CD4-positive, alpha-beta T cell (primary cell): ENCODE results near the gene RGS17. TPM values are rescaled to one million over a fixed set of nuclear protein-coding genes. Genes with fewer than 3 reads are reported as not detected.

Source experiments
- ATAC-seq: fragments of 200-7000 bp; cut with Tn5 transposase; one replicate; pipeline ENCODE4 v1.10.0; 2022; ENCODE audit warnings: mild to moderate bottlenecking; ENCODE audit not compliant: poor library complexity
- CTCF ChIA-PET: fragments of 350-600 bp; sonication (Branson Sonifier 250); formaldehyde crosslinking; loops from one replicate; lab custom pipeline; 2021; ENCODE audit warnings: antibody characterized with exemption, inconsistent platforms; lab: Charles Lee
- POLR2A ChIA-PET: fragments of 350-600 bp; sonication (Branson Sonifier 250); formaldehyde crosslinking; loops from one replicate; lab custom pipeline; 2021; ENCODE audit warnings: antibody characterized with exemption, inconsistent platforms; lab: Charles Lee
- DNase-seq, 14 experiments: peaks; one replicate each; pipeline ENCODE4 v3.0.0-alpha.2; 2013 to 2020; ENCODE audit warnings: mixed read lengths in 2 of 14
- H3K27ac ChIP-seq, 2 donors: one replicate each; pipeline versions ENCODE4 v1.5.1 to v1.7.0; 2013; ENCODE audit warnings: low read length in 2 of 2, low read depth in 1 of 2, mild to moderate bottlenecking in 1 of 2
- H3K27me3 ChIP-seq, 2 experiments: 1 replicate in 1 of 2; 2 replicates in 1 of 2; pipeline versions ENCODE4 v1.6.1 to v1.7.0; 2013; ENCODE audit warnings: low read length in 2 of 2, control low read depth in 1 of 2, mild to moderate bottlenecking in 1 of 2, moderate library complexity in 1 of 2; ENCODE audit not compliant: insufficient read depth in 2 of 2, control insufficient read depth in 1 of 2
- H3K36me3 ChIP-seq: one replicate; pipeline ENCODE4 v1.6.1; 2013; ENCODE audit warnings: low read length, control low read depth; ENCODE audit not compliant: insufficient read depth
- H3K4me1 ChIP-seq: one replicate; pipeline ENCODE4 v1.6.1; 2013; ENCODE audit warnings: low read length, control low read depth; ENCODE audit not compliant: insufficient read depth
- H3K4me3 ChIP-seq: one replicate; pipeline ENCODE4 v1.5.1; 2013; ENCODE audit warnings: mild to moderate bottlenecking, low read length, moderate library complexity
- H3K9me3 ChIP-seq, 2 experiments: 1 replicate in 1 of 2; 2 replicates in 1 of 2; pipeline versions ENCODE4 v1.6.1 to v1.7.0; 2013; ENCODE audit warnings: low read length in 2 of 2, mild to moderate bottlenecking in 2 of 2, control low read depth in 1 of 2, moderate library complexity in 1 of 2; ENCODE audit not compliant: control insufficient read depth in 1 of 2, insufficient read depth in 1 of 2
- H3K27ac Mint-ChIP-seq: one replicate; pipeline ENCODE4 v1.8.0; 2020; ENCODE audit warnings: mixed read lengths
- H3K27me3 Mint-ChIP-seq: one replicate; pipeline ENCODE4 v1.8.0; 2021; ENCODE audit warnings: mixed read lengths
- H3K36me3 Mint-ChIP-seq: one replicate; pipeline ENCODE4 v1.8.0; 2021; ENCODE audit warnings: low read depth, mixed read lengths
- H3K4me1 Mint-ChIP-seq: one replicate; pipeline ENCODE4 v1.8.0; 2021; ENCODE audit warnings: low read depth, mixed read lengths
- H3K4me3 Mint-ChIP-seq: one replicate; pipeline ENCODE4 v1.8.0; 2020; ENCODE audit warnings: mild to moderate bottlenecking, mixed read lengths
- H3K9me3 Mint-ChIP-seq: one replicate; pipeline ENCODE4 v1.8.0; 2020; ENCODE audit warnings: mixed read lengths
- intact Hi-C, 2 experiments: fragments of 100-400 bp; cut with DNase I in 1 of 2; cut with micrococcal nuclease in 1 of 2; formaldehyde crosslinking; loops; one replicate each; pipeline versions ENCODE4 v1.15.1 to v1.9.0; 2023 to 2025; cut with DNase I, micrococcal nuclease
- total RNA-seq, 174 experiments: library from RNA in 2 of 174; stranded (reverse) in 2 of 174; gene quantifications; one replicate each; pipeline ENCODE4 v1.2.3 and lab custom pipeline; 2021 to 2026
- TF ChIP-seq, protein P1 (sequence below): fragments of 200-600 bp; IDR thresholded peaks from one replicate; pipeline ENCODE4 v1.8.0; 2022; ENCODE audit warnings: antibody characterized with exemption, mild to moderate bottlenecking

RGS17 gene
- total RNA-seq, 2 experiments from 2014 or later = not detected

DNA sequence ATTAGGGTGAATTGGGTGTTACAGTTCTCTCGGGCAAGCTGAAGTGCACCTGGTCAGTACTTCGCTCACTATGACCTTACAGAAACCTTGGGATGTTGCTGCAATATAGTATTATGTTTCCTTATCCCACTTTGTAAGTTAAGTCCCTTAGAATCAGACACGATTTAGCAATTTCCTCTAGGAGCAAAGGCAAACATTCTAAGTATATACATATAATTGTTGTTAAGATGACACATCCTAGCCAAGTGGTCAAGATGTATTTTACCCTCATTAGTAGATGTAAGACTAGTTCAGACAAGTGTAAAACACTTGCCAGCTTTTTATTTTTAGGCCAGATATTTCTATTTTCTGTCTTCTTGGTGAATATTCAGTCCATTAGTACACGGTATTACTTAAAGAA is 31.1 kb upstream of the RGS17 start:
- no peak overlapping the region for H3K4me3 Mint-ChIP-seq
- TF ChIP-seq, protein P1, sequence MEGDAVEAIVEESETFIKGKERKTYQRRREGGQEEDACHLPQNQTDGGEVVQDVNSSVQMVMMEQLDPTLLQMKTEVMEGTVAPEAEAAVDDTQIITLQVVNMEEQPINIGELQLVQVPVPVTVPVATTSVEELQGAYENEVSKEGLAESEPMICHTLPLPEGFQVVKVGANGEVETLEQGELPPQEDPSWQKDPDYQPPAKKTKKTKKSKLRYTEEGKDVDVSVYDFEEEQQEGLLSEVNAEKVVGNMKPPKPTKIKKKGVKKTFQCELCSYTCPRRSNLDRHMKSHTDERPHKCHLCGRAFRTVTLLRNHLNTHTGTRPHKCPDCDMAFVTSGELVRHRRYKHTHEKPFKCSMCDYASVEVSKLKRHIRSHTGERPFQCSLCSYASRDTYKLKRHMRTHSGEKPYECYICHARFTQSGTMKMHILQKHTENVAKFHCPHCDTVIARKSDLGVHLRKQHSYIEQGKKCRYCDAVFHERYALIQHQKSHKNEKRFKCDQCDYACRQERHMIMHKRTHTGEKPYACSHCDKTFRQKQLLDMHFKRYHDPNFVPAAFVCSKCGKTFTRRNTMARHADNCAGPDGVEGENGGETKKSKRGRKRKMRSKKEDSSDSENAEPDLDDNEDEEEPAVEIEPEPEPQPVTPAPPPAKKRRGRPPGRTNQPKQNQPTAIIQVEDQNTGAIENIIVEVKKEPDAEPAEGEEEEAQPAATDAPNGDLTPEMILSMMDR = no peak
- CTCF ChIA-PET = no interaction called here
- H3K27me3 Mint-ChIP-seq = peaks cover 28% of the 10 kb centered on the region
- H3K27ac ChIP-seq = no peak overlapping the region
- no peaks in the 10 kb centered on the region for H3K4me1 ChIP-seq
- no peaks in the 10 kb centered on the region for H3K36me3 ChIP-seq
- no peaks in the 10 kb centered on the region for H3K9me3 ChIP-seq
- no peak for ATAC-seq
- no peaks in the 10 kb centered on the region for H3K4me1 Mint-ChIP-seq
- intact Hi-C loops = no loop called here
- H3K27ac Mint-ChIP-seq = no peak overlapping the region
- no peak for DNase-seq
- H3K4me3 ChIP-seq = no peak overlapping the region
- POLR2A ChIA-PET = no interaction called here
- no peaks in the 10 kb centered on the region for H3K36me3 Mint-ChIP-seq
- H3K27me3 ChIP-seq = no peaks in the 10 kb centered on the region
- no peaks in the 10 kb centered on the region for H3K9me3 Mint-ChIP-seq

DNA sequence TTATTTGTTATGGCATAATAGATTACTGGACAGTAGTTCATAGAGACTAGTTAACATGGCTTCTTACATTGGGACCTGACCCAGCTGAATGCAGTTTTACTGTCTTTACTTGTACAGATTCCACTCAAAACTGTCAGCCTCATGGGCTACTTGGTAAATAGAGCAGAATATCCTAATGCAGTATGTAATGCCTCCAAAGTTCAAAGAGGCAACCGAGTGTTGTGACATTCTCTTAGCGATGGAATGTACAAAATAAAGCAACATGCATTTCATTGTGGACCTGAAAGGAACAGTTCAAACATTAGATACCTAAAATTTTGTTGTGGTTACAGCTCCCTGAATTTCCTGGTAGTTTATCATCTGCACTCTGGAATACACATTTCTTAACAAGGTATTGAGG is 29.1 kb upstream of the RGS17 start:
- Histone ChIP-seq H3K4me1 (no peaks in the 10 kb centered on the region), H3K27ac (no peak overlapping the region), H3K4me3 (no peak overlapping the region), H3K9me3 (no peaks in the 10 kb centered on the region), H3K36me3 (no peaks in the 10 kb centered on the region), H3K27me3 (no peaks in the 10 kb centered on the region)
- H3K9me3 Mint-ChIP-seq = no peaks in the 10 kb centered on the region
- no peaks in the 10 kb centered on the region for H3K36me3 Mint-ChIP-seq
- H3K27me3 Mint-ChIP-seq = peaks cover 28% of the 10 kb centered on the region
- intact Hi-C loops = no loop called here
- TF ChIP-seq, protein P1 = no peak
- ChIA-PET CTCF (no interaction called here), POLR2A (no interaction called here)
- H3K4me1 Mint-ChIP-seq = no peaks in the 10 kb centered on the region
- no peak for DNase-seq
- no peak for ATAC-seq
- no peak overlapping the region for H3K27ac Mint-ChIP-seq
- no peak overlapping the region for H3K4me3 Mint-ChIP-seq

DNA sequence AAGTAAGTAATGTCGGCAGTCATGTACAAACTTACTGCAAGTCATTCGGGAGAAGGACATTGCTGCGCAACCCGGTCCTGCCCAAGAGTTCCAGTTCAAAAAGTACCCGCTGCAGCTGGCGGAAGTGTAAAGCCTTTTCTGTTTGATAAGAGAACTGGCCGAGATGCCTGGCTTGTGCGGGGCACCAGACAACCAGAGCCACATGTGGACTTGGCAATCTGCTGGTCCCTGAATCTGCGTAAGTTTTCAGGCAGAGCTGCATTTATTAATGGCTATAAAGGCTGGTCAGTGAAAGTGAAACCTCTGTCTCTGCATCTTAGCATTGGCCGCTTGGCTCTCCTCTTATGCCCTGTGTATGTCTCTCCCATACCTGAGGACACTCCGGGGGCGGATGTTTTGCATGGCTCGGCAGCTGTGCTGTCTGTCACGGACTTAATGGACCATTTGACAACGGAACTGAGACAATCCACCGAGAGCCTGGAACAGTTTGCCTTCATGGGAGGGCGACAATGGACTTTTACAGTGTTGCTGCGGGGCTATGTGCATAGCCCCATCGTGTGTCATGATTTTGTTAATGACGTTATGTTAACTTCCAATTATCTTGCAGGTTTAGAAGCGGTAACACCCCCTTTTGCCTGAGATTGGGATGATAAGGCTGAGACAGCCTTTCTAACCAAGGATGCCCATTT is 19.8 kb upstream of the RGS17 start:
- Histone ChIP-seq H3K36me3 (no peaks in the 10 kb centered on the region), H3K27ac (no peak overlapping the region), H3K4me3 (no peak overlapping the region), H3K9me3 (peaks cover 0 to 14% of the 10 kb centered on the region in 2 experiments), H3K27me3 (no peaks in the 10 kb centered on the region), H3K4me1 (no peaks in the 10 kb centered on the region)
- POLR2A ChIA-PET = no interaction called here
- Mint-ChIP-seq H3K36me3 (no peaks in the 10 kb centered on the region), H3K4me3 (no peak overlapping the region), H3K27ac (no peak overlapping the region), H3K9me3 (peaks cover 3% of the 10 kb centered on the region), H3K4me1 (no peaks in the 10 kb centered on the region), H3K27me3 (peaks cover 4% of the 10 kb centered on the region)
- DNase-seq = no peak
- TF ChIP-seq, protein P1 = no peak
- ATAC-seq = no peak
- CTCF ChIA-PET = no interaction called here
- intact Hi-C loops = no loop called here
